CD14-positive monocyte (primary cell): Measurements from ENCODE around the gene ZNF577. TPM values are rescaled to one million over a fixed set of nuclear protein-coding genes. Genes with fewer than 3 reads are reported as not detected.

Experiments used
- DNase-seq, 3 donors: peaks; one replicate each; pipeline ENCODE4 v3.0.0-alpha.2; 2011 to 2022
- H2AFZ ChIP-seq: 2 replicates; pipeline ENCODE4 v1.6.0; 2012; ENCODE audit warnings: mild to moderate bottlenecking, low read depth, low read length, inconsistent platforms; ENCODE audit not compliant: insufficient read depth, poor library complexity, severe bottlenecking
- H3K27ac ChIP-seq, 2 donors: 1 replicate in 1 of 2; 2 replicates in 1 of 2; pipeline ENCODE4 v1.5.1; 2012 to 2013; ENCODE audit warnings: low read length in 2 of 2, control low read depth in 1 of 2, inconsistent platforms in 1 of 2, low read depth in 1 of 2, mild to moderate bottlenecking in 1 of 2
- H3K27me3 ChIP-seq, 2 donors: one replicate each; pipeline versions ENCODE4 v1.6.0 to v1.6.1; 2011 to 2013; ENCODE audit warnings: low read length in 2 of 2; ENCODE audit not compliant: control insufficient read depth in 2 of 2, insufficient read depth in 2 of 2
- H3K36me3 ChIP-seq, 2 donors: replicated peaks in 1 of 2; 1 replicate in 1 of 2; 2 replicates in 1 of 2; pipeline versions ENCODE4 v1.5.1 to v1.6.1; 2012 to 2013; ENCODE audit warnings: low read length in 2 of 2, control low read depth in 1 of 2, inconsistent platforms in 1 of 2, mild to moderate bottlenecking in 1 of 2; ENCODE audit not compliant: insufficient read depth in 2 of 2, control insufficient read depth in 1 of 2
- H3K4me1 ChIP-seq, 2 donors: 1 replicate in 1 of 2; 2 replicates in 1 of 2; pipeline versions ENCODE4 v1.5.1 to v1.6.1; 2012 to 2013; ENCODE audit warnings: low read length in 2 of 2, control low read depth in 1 of 2, inconsistent platforms in 1 of 2, mild to moderate bottlenecking in 1 of 2, moderate library complexity in 1 of 2; ENCODE audit not compliant: insufficient read depth in 2 of 2, control insufficient read depth in 1 of 2
- H3K4me2 ChIP-seq: replicated peaks from 2 replicates; pipeline ENCODE3; 2012; ENCODE audit warnings: low read length, moderate library complexity, mild to moderate bottlenecking; ENCODE audit not compliant: poor library complexity, severe bottlenecking; ENCODE audit errors: extremely low read depth
- H3K4me3 ChIP-seq, 3 experiments: fragments of 200-600 bp in 1 of 3; sonication (generic) in 1 of 3; replicated peaks in 1 of 3; 1 replicate in 2 of 3; 2 replicates in 1 of 3; pipeline ENCODE4 v1.5.1; 2011 to 2013; ENCODE audit warnings: low read length in 3 of 3, mild to moderate bottlenecking in 3 of 3, control low read depth in 2 of 3, low read depth in 2 of 3, inconsistent platforms in 1 of 3, moderate library complexity in 1 of 3
- H3K79me2 ChIP-seq: 2 replicates; pipeline ENCODE4 v1.6.0; 2012; ENCODE audit warnings: mild to moderate bottlenecking, control low read depth, inconsistent platforms, low read length, moderate library complexity; ENCODE audit not compliant: insufficient read depth
- H3K9ac ChIP-seq: 2 replicates; pipeline ENCODE4 v1.6.0; 2017; ENCODE audit warnings: low read length, mild to moderate bottlenecking; ENCODE audit not compliant: insufficient read depth, poor library complexity, severe bottlenecking
- H3K9me3 ChIP-seq, 2 donors: replicated peaks in 1 of 2; 1 replicate in 1 of 2; 2 replicates in 1 of 2; pipeline versions ENCODE4 v1.5.1 to v1.6.1; 2012 to 2013; ENCODE audit warnings: low read length in 2 of 2, control low read depth in 1 of 2; ENCODE audit not compliant: control insufficient read depth in 1 of 2, insufficient read depth in 1 of 2
- H4K20me1 ChIP-seq: 2 replicates; pipeline ENCODE4 v1.6.0; 2012; ENCODE audit warnings: mild to moderate bottlenecking, low read length, control low read depth, moderate library complexity; ENCODE audit not compliant: insufficient read depth
- H3K27ac Mint-ChIP-seq, 7 donors: one replicate each; pipeline ENCODE4 v1.8.0; 2020; ENCODE audit warnings: mild to moderate bottlenecking in 7 of 7, mixed read lengths in 7 of 7, moderate library complexity in 6 of 7, inconsistent platforms in 2 of 7
- H3K27me3 Mint-ChIP-seq, 3 donors: one replicate each; pipeline ENCODE4 v1.8.0; 2021 to 2022; ENCODE audit warnings: low read depth in 3 of 3, mild to moderate bottlenecking in 3 of 3, mixed read lengths in 3 of 3, moderate library complexity in 3 of 3, inconsistent platforms in 1 of 3
- H3K36me3 Mint-ChIP-seq, 2 donors: one replicate each; pipeline ENCODE4 v1.8.0; 2020; ENCODE audit warnings: mixed read lengths in 2 of 2, inconsistent platforms in 1 of 2, mild to moderate bottlenecking in 1 of 2
- H3K4me1 Mint-ChIP-seq: one replicate; pipeline ENCODE4 v1.8.0; 2020; ENCODE audit warnings: mild to moderate bottlenecking, mixed read lengths
- H3K4me3 Mint-ChIP-seq, 2 donors: one replicate each; pipeline ENCODE4 v1.8.0; 2020; ENCODE audit warnings: mild to moderate bottlenecking in 2 of 2, mixed read lengths in 2 of 2, moderate library complexity in 1 of 2
- H3K9me3 Mint-ChIP-seq, 7 donors: one replicate each; pipeline ENCODE4 v1.8.0; 2020 to 2022; ENCODE audit warnings: mixed read lengths in 7 of 7, mild to moderate bottlenecking in 6 of 7, moderate library complexity in 6 of 7, inconsistent platforms in 2 of 7
- CTCF ChIP-seq: fragments of 200-600 bp; IDR thresholded peaks from one replicate; pipeline ENCODE4 v1.8.0; 2022; ENCODE audit warnings: antibody characterized with exemption, mild to moderate bottlenecking
- WGBS: methylation state at CpG from one replicate; pipeline ENCODE4 v1.1.5; 2013; ENCODE audit warnings: missing lambda C conversion rate; ENCODE audit not compliant: insufficient coverage; 5-methylcytosine and 5-hydroxymethylcytosine counted together
- intact Hi-C, 2 donors: fragments of 100-400 bp; cut with micrococcal nuclease; formaldehyde crosslinking; loops; one replicate each; pipeline versions ENCODE4 v1.15.0 to v1.15.1; 2023
- polyA plus RNA-seq, 3 donors: library from polyadenylated mRNA; depleted of rRNA in 1 of 3; unstranded in 2 of 3; stranded (reverse) in 1 of 3; fragments of 300-500 nt in 2 of 3; fragments of >200 nt in 1 of 3; fragmentation: Illumina TruSeq in 2 of 3; gene quantifications; 1 replicate in 2 of 3; 2 replicates in 1 of 3; pipeline ENCODE4 v1.2.3, GENCODE V29; 2012 to 2021

ZNF577 gene
- polyA plus RNA-seq, 3 donors = 1.5 to 8.5 (median 1.5) TPM

DNA sequence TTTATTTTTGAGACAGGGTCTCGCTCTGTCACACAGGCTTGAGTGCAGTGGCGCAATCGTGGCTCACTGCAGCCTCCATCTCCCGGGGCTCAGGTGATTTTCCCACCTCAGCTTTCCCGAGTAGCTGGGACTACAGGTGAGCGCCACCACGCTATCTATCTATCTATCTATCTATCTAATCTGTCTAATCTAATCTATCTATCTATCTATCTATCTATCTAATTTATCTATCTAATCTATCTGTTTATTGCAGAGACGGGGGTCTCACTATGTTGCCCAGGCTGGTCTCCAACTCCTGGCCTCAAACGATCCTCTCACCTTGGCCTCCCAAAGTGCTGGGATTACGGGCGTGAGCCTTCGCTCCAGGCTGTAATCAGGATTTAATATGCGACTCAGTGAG, 40.1 kb upstream of the ZNF577 start:
- no peak for TF ChIP-seq CTCF
- Histone ChIP-seq H4K20me1 (no peaks in the 10 kb centered on the region), H3K9ac (peak overlapping the region; percentile 78), H3K9me3 (peaks cover 56 to 68% of the 10 kb centered on the region in 2 donors), H3K27me3 (no peaks in the 10 kb centered on the region), H3K4me3 (peak overlapping the region; percentile 91 to 99 (median 96)), H3K36me3 (peaks cover 24 to 36% of the 10 kb centered on the region in 2 donors), H3K27ac (peak overlapping the region; percentile 36 to 90), H3K4me2 (peak overlapping the region; percentile 81), H3K79me2 (peaks cover 5% of the 10 kb centered on the region), H2AFZ (peak overlapping the region; percentile 99), H3K4me1 (peaks cover 13 to 21% of the 10 kb centered on the region in 2 donors)
- WGBS = 49% methylated on average over 11 of the region's 13 CpGs
- intact Hi-C loops = loop anchor here in 1 of 2 donors (5.0 kb wide), 1 partner anchor 59 kb away; the partner anchor contains the start of gene ZNF350
- H3K36me3 Mint-ChIP-seq = peaks cover 42 to 47% of the 10 kb centered on the region in 2 donors
- H3K27ac Mint-ChIP-seq = peak overlapping the region in 5 of 7 donors; percentile 50 to 95 (median 91)
- H3K4me1 Mint-ChIP-seq = peaks cover 19% of the 10 kb centered on the region
- peak overlapping the region; percentile 97 to 98 for H3K4me3 Mint-ChIP-seq
- peaks cover 32 to 85% (median 76%) of the 10 kb centered on the region in 7 donors for H3K9me3 Mint-ChIP-seq
- H3K27me3 Mint-ChIP-seq = peaks cover 0 to 1% (median 0%) of the 10 kb centered on the region in 3 donors
- DNase-seq = no peak

- Histone ChIP-seq H3K79me2 (peaks cover 5% of the 10 kb centered on the region), H3K4me2 (peak within 1 kb of the TSS; percentile 81), H3K9ac (peak within 1 kb of the TSS; percentile 78), H3K27ac (peak within 1 kb of the TSS; percentile 36 to 90), H3K9me3 (peaks cover 56 to 68% of the 10 kb centered on the region in 2 donors), H2AFZ (peak within 1 kb of the TSS; percentile 99), H3K4me1 (peaks cover 13 to 21% of the 10 kb centered on the region in 2 donors), H4K20me1 (no peaks in the 10 kb centered on the region), H3K36me3 (peaks cover 20 to 32% of the 10 kb centered on the region in 2 donors), H3K27me3 (no peaks in the 10 kb centered on the region), H3K4me3 (peak within 1 kb of the TSS; percentile 91 to 99 (median 96))
- Mint-ChIP-seq H3K9me3 (peaks cover 39 to 85% (median 76%) of the 10 kb centered on the region in 7 donors), H3K4me1 (peaks cover 19% of the 10 kb centered on the region), H3K36me3 (peaks cover 34 to 41% of the 10 kb centered on the region in 2 donors), H3K27me3 (peaks cover 0 to 1% (median 1%) of the 10 kb centered on the region in 3 donors), H3K4me3 (peak within 1 kb of the TSS; percentile 97 to 98), H3K27ac (peak within 1 kb of the TSS; percentile 84 to 95 (median 91))
- no peak for TF ChIP-seq CTCF
- intact Hi-C loops = loop anchor here in 1 of 2 donors (5.0 kb wide), 1 partner anchor 60 kb away; the partner anchor contains the start of gene ZNF350
- DNase-seq = peak; percentile 77 to 84 (median 84)
- under 1% methylated on average over 45 of the region's 52 CpGs for WGBS
Observed at GRCh38 chr19:51926784-51927741, 39.3 kb upstream of the ZNF577 start, which contains the start of gene ZNF613. TSS of gene ZNF613 (plus strand) at chr19:51927472. CDS start at chr19:51936221, 8,749 bp downstream.
